SK-N-SH treated with all-trans-retinoic acid at 6 μM for 48 hours (cell line): ENCODE results near the gene KAT7.

ENCODE experiments used
- ATAC-seq: fragments of 200-7000 bp; cut with Tn5 transposase; 3 replicates; pipeline ENCODE4 v1.9.1; 2020; ENCODE audit warnings: mild to moderate bottlenecking, moderate library complexity
- ARNTL ChIP-seq: fragments of 450-650 bp; formaldehyde crosslinking; IDR thresholded peaks from 2 replicates; pipeline ENCODE4 v1.5.0; 2020; ENCODE audit warnings: low read depth, mild to moderate bottlenecking, moderate library complexity, borderline replicate concordance
- BACH2 ChIP-seq: fragments of 250-450 bp; sonication (Bioruptor Pico); IDR thresholded peaks from 2 replicates; pipeline ENCODE4 v1.9.0; 2021; ENCODE audit warnings: mild to moderate bottlenecking, borderline replicate concordance
- CSDC2 ChIP-seq: fragments of 250-450 bp; sonication (Bioruptor Pico); IDR thresholded peaks from 2 replicates; pipeline ENCODE4 v1.5.0; 2020; ENCODE audit warnings: mild to moderate bottlenecking, moderate library complexity
- CSRNP3 ChIP-seq: fragments of 250-450 bp; sonication (Bioruptor Pico); IDR thresholded peaks from 2 replicates; pipeline ENCODE4 v1.5.1; 2021; ENCODE audit warnings: mild to moderate bottlenecking, moderate library complexity
- ESRRG ChIP-seq: fragments of 250-450 bp; sonication (Bioruptor Pico); IDR thresholded peaks from 2 replicates; pipeline ENCODE4 v1.6.1; 2021; ENCODE audit warnings: mild to moderate bottlenecking
- GLIS3 ChIP-seq: fragments of 250-450 bp; sonication (Bioruptor Pico); IDR thresholded peaks from 2 replicates; pipeline ENCODE4 v1.5.0; 2020; ENCODE audit warnings: mild to moderate bottlenecking, moderate library complexity
- ISL1 ChIP-seq: fragments of 250-450 bp; sonication (Bioruptor Pico); IDR thresholded peaks from 2 replicates; pipeline ENCODE4 v2.1.2; 2022; ENCODE audit warnings: mild to moderate bottlenecking, moderate library complexity
- OSR1 ChIP-seq: fragments of 250-450 bp; sonication (Bioruptor Pico); IDR thresholded peaks from 2 replicates; pipeline ENCODE4 v1.8.0; 2022; ENCODE audit warnings: moderate library complexity, mild to moderate bottlenecking, inconsistent platforms
- POU6F1 ChIP-seq: fragments of 250-450 bp; sonication (Bioruptor Pico); IDR thresholded peaks from 2 replicates; pipeline ENCODE4 v1.8.0; 2021; ENCODE audit warnings: low read depth, mild to moderate bottlenecking, moderate library complexity, borderline replicate concordance
- PPARA ChIP-seq: fragments of 250-450 bp; sonication (Bioruptor Pico); IDR thresholded peaks from 2 replicates; pipeline ENCODE4 v1.5.0; 2020; ENCODE audit warnings: mild to moderate bottlenecking, borderline replicate concordance
- RARB ChIP-seq: fragments of 250-450 bp; sonication (Bioruptor Pico); IDR thresholded peaks from 2 replicates; pipeline ENCODE4 v1.8.0; 2021; ENCODE audit warnings: mild to moderate bottlenecking, moderate library complexity
- TCF4 ChIP-seq: fragments of 250-450 bp; sonication (Bioruptor Pico); IDR thresholded peaks from 2 replicates; pipeline ENCODE4 v1.8.0; 2021; ENCODE audit warnings: mild to moderate bottlenecking, moderate library complexity, borderline replicate concordance
- TSHZ2 ChIP-seq: fragments of 250-450 bp; sonication (Bioruptor Pico); IDR thresholded peaks from 2 replicates; pipeline ENCODE4 v1.5.0; 2020; ENCODE audit warnings: mild to moderate bottlenecking, moderate library complexity
- ZC3H10 ChIP-seq: fragments of 250-450 bp; sonication (Bioruptor Pico); IDR thresholded peaks from 2 replicates; pipeline ENCODE4 v1.5.1; 2021; ENCODE audit warnings: mild to moderate bottlenecking, moderate library complexity
- ZFP3 ChIP-seq: fragments of 250-450 bp; sonication (Bioruptor Pico); IDR thresholded peaks from 2 replicates; pipeline ENCODE4 v1.5.0; 2020; ENCODE audit warnings: mild to moderate bottlenecking, moderate library complexity
- ZFP30 ChIP-seq: fragments of 450-650 bp; formaldehyde crosslinking; IDR thresholded peaks from 2 replicates; pipeline ENCODE4 v1.5.0; 2022; ENCODE audit warnings: mild to moderate bottlenecking, moderate library complexity
- ZNF565 ChIP-seq: fragments of 450-650 bp; formaldehyde crosslinking; conservative IDR thresholded peaks from 2 replicates; pipeline ENCODE4 v1.5.0; 2020; ENCODE audit warnings: low read depth, mild to moderate bottlenecking, moderate library complexity
- ZNF70 ChIP-seq: fragments of 450-650 bp; formaldehyde crosslinking; IDR thresholded peaks from 2 replicates; pipeline ENCODE4 v1.5.0; 2020; ENCODE audit warnings: mild to moderate bottlenecking, moderate library complexity
- ZNF8 ChIP-seq: fragments of 450-650 bp; formaldehyde crosslinking; IDR thresholded peaks from 2 replicates; pipeline ENCODE4 v1.5.0; 2020; ENCODE audit warnings: mild to moderate bottlenecking, moderate library complexity
- TF ChIP-seq, protein P1 (sequence below): fragments of 250-450 bp; sonication (Bioruptor Pico); IDR thresholded peaks from 2 replicates; pipeline ENCODE4 v1.8.0; 2020; ENCODE audit warnings: mild to moderate bottlenecking, moderate library complexity, borderline replicate concordance
- TF ChIP-seq, protein P2 (sequence below): fragments of 250-450 bp; sonication (Bioruptor Pico); IDR thresholded peaks from 2 replicates; pipeline ENCODE4 v1.5.1; 2020; ENCODE audit warnings: low read depth, mild to moderate bottlenecking, moderate library complexity

Gene KAT7

DNA sequence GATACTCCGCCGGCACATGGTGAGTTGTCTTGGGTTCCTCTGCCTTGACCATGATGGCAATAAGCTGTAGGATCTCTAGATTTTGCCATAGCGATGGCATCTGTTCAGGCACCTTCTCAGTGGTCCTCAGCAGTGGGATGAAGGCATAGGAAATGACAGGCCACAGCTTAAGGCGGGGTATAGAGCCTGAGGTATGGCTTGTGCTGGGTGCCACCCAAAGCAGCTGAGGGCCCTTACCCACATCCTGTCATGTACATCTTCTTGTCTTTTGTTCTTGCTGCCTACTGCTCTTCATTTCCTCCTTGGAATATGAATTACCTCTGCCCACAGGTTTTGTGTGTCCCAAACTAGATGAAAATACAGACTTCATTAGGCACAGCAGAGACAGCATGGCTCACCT, 29.5 kb downstream of the KAT7 start:
- ATAC-seq = no peak
- TF ChIP-seq TSHZ2 (CRISPR knock-in tag) (no peak), PPARA (no peak), ZC3H10 (CRISPR knock-in tag) (no peak), BACH2 (CRISPR knock-in tag) (no peak), ARNTL (CRISPR knock-in tag) (no peak), RARB (CRISPR knock-in tag) (no peak), OSR1 (CRISPR knock-in tag) (no peak), ISL1 (CRISPR knock-in tag) (no peak), GLIS3 (no peak), CSRNP3 (CRISPR knock-in tag) (no peak), ZFP30 (CRISPR knock-in tag) (no peak), ZNF70 (CRISPR knock-in tag) (no peak)
- TF ChIP-seq, protein P1, sequence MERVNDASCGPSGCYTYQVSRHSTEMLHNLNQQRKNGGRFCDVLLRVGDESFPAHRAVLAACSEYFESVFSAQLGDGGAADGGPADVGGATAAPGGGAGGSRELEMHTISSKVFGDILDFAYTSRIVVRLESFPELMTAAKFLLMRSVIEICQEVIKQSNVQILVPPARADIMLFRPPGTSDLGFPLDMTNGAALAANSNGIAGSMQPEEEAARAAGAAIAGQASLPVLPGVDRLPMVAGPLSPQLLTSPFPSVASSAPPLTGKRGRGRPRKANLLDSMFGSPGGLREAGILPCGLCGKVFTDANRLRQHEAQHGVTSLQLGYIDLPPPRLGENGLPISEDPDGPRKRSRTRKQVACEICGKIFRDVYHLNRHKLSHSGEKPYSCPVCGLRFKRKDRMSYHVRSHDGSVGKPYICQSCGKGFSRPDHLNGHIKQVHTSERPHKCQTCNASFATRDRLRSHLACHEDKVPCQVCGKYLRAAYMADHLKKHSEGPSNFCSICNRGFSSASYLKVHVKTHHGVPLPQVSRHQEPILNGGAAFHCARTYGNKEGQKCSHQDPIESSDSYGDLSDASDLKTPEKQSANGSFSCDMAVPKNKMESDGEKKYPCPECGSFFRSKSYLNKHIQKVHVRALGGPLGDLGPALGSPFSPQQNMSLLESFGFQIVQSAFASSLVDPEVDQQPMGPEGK (CRISPR knock-in tag) = no peak
- TF ChIP-seq, protein P2, sequence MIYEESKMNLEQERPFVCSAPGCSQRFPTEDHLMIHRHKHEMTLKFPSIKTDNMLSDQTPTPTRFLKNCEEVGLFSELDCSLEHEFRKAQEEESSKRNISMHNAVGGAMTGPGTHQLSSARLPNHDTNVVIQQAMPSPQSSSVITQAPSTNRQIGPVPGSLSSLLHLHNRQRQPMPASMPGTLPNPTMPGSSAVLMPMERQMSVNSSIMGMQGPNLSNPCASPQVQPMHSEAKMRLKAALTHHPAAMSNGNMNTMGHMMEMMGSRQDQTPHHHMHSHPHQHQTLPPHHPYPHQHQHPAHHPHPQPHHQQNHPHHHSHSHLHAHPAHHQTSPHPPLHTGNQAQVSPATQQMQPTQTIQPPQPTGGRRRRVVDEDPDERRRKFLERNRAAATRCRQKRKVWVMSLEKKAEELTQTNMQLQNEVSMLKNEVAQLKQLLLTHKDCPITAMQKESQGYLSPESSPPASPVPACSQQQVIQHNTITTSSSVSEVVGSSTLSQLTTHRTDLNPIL (CRISPR knock-in tag) = no peak

GRCh38 chr17:49819138-49819537, 30.7 kb downstream of the KAT7 start:
- TF ChIP-seq CSRNP3 (CRISPR knock-in tag) (no peak), ZFP3 (CRISPR knock-in tag) (no peak), PPARA (no peak), ESRRG (no peak), RARB (CRISPR knock-in tag) (no peak), ZNF565 (CRISPR knock-in tag) (no peak), ZNF8 (CRISPR knock-in tag) (no peak), ZFP30 (CRISPR knock-in tag) (no peak), TCF4 (CRISPR knock-in tag) (no peak)
- TF ChIP-seq, protein P2 (CRISPR knock-in tag) = no peak
- ATAC-seq = no peak

- no peak for ATAC-seq
Measured at GRCh38 chr17:49819651-49820050, 31.2 kb downstream of the KAT7 start.

More at GRCh38 chr17:49819651-49820050, 31.2 kb downstream of the KAT7 start:
- TF ChIP-seq ZC3H10 (CRISPR knock-in tag) (no peak), CSDC2 (CRISPR knock-in tag) (no peak), CSRNP3 (CRISPR knock-in tag) (no peak), ZFP3 (CRISPR knock-in tag) (no peak), OSR1 (CRISPR knock-in tag) (no peak), POU6F1 (CRISPR knock-in tag) (no peak), ZNF8 (CRISPR knock-in tag) (no peak), ZNF70 (CRISPR knock-in tag) (no peak)
- TF ChIP-seq, protein P1 (CRISPR knock-in tag) = no peak
- TF ChIP-seq, all 23 proteins: peak for 0
